Activated naive CD8-positive, alpha-beta T cell treated with anti-CD3 and anti-CD28 coated beads, Interleukin-2, amount 50 U/mL, for 24 hours (primary cell): Measurements from ENCODE around the gene TSACC.
A peak's percentile ranks its signal among the peaks of the same experiment; 100 is the strongest.
"Not testable (repeated sequence)": the region's sequence is repeated elsewhere in the genome, so short reads cannot be mapped to it uniquely, and the experiment has no call there.

Source experiments
- ATAC-seq: fragments of 150-1000 bp; cut with Tn5 transposase; one replicate; pipeline ENCODE4 v1.10.0; 2021
- DNase-seq: peaks from one replicate; pipeline ENCODE4 v3.0.0; 2021
- H3K27ac Mint-ChIP-seq: one replicate; pipeline ENCODE4 v1.8.0; 2021; ENCODE audit warnings: mild to moderate bottlenecking, mixed read lengths
- H3K27me3 Mint-ChIP-seq: one replicate; pipeline ENCODE4 v1.8.0; 2021; ENCODE audit warnings: mixed read lengths
- H3K36me3 Mint-ChIP-seq: one replicate; pipeline ENCODE4 v1.8.0; 2021; ENCODE audit warnings: low read depth, mixed read lengths
- H3K4me1 Mint-ChIP-seq: one replicate; pipeline ENCODE4 v1.8.0; 2021; ENCODE audit warnings: mixed read lengths
- H3K4me3 Mint-ChIP-seq: one replicate; pipeline ENCODE4 v1.8.0; 2021; ENCODE audit warnings: mild to moderate bottlenecking, moderate library complexity, mixed read lengths
- H3K9me3 Mint-ChIP-seq: one replicate; pipeline ENCODE4 v1.8.0; 2021; ENCODE audit warnings: mixed read lengths

Gene TSACC

GRCh38 chr1:156359249-156359648 lies 20.9 kb downstream of the TSACC start:
- no peak overlapping the region for H3K4me3 Mint-ChIP-seq
- ATAC-seq, result no peak
- H3K36me3 Mint-ChIP-seq, result no peaks in the 10 kb centered on the region
- no peaks in the 10 kb centered on the region for H3K9me3 Mint-ChIP-seq
- no peak for DNase-seq
- H3K4me1 Mint-ChIP-seq, result peaks cover 16% of the 10 kb centered on the region
- H3K27ac Mint-ChIP-seq, result no peak overlapping the region
- peaks cover 48% of the 10 kb centered on the region for H3K27me3 Mint-ChIP-seq

GRCh38 chr1:156359973-156360372 lies 21.6 kb downstream of the TSACC start:
- Mint-ChIP-seq H3K4me1 (peaks cover 16% of the 10 kb centered on the region), H3K36me3 (no peaks in the 10 kb centered on the region), H3K27me3 (peaks cover 48% of the 10 kb centered on the region), H3K27ac (no peak overlapping the region), H3K9me3 (no peaks in the 10 kb centered on the region), H3K4me3 (no peak overlapping the region)
- ATAC-seq (no peak), DNase-seq (no peak)

GRCh38 chr1:156360534-156360933 lies 22.2 kb downstream of the TSACC start:
- Mint-ChIP-seq H3K4me3 (no peak overlapping the region), H3K36me3 (no peaks in the 10 kb centered on the region), H3K9me3 (no peaks in the 10 kb centered on the region), H3K4me1 (peaks cover 16% of the 10 kb centered on the region), H3K27ac (no peak overlapping the region), H3K27me3 (peaks cover 51% of the 10 kb centered on the region)
- no peak for DNase-seq
- ATAC-seq, result no peak

GRCh38 chr1:156365754-156366153 lies 27.4 kb downstream of the TSACC start:
- H3K27ac Mint-ChIP-seq, result no peak overlapping the region
- H3K4me3 Mint-ChIP-seq, result no peak overlapping the region
- DNase-seq (no peak), ATAC-seq (no peak)
- H3K27me3 Mint-ChIP-seq, result peaks cover 45% of the 10 kb centered on the region
- peaks cover 4% of the 10 kb centered on the region for H3K4me1 Mint-ChIP-seq
- H3K36me3 Mint-ChIP-seq, result no peaks in the 10 kb centered on the region
- H3K9me3 Mint-ChIP-seq, result no peaks in the 10 kb centered on the region

- DNase-seq (no peak), ATAC-seq (no peak)
- Mint-ChIP-seq H3K27me3 (peaks cover 47% of the 10 kb centered on the region), H3K27ac (no peak overlapping the region), H3K9me3 (no peaks in the 10 kb centered on the region), H3K4me1 (peaks cover 4% of the 10 kb centered on the region), H3K36me3 (no peaks in the 10 kb centered on the region), H3K4me3 (no peak overlapping the region)
These were observed 28.2 kb downstream of the TSACC start for GRCh38 chr1:156366378-156367166.

GRCh38 chr1:156367383-156368156 lies 29.2 kb downstream of the TSACC start:
- ATAC-seq (no peak), DNase-seq (no peak)
- Mint-ChIP-seq H3K27ac (no peak overlapping the region), H3K4me1 (peaks cover 4% of the 10 kb centered on the region), H3K27me3 (peaks cover 56% of the 10 kb centered on the region), H3K4me3 (no peak overlapping the region), H3K9me3 (no peaks in the 10 kb centered on the region), H3K36me3 (no peaks in the 10 kb centered on the region)

GRCh38 chr1:156368157-156368658 lies 29.9 kb downstream of the TSACC start:
- H3K4me3 Mint-ChIP-seq, result no peak overlapping the region
- H3K27me3 Mint-ChIP-seq, result peaks cover 58% of the 10 kb centered on the region
- DNase-seq (no peak), ATAC-seq (no peak)
- H3K36me3 Mint-ChIP-seq, result no peaks in the 10 kb centered on the region
- no peaks in the 10 kb centered on the region for H3K9me3 Mint-ChIP-seq
- no peak overlapping the region for H3K27ac Mint-ChIP-seq
- H3K4me1 Mint-ChIP-seq, result peaks cover 4% of the 10 kb centered on the region

- Mint-ChIP-seq H3K36me3 (no peaks in the 10 kb centered on the region), H3K4me3 (peak within 1 kb of the TSS; percentile 37), H3K9me3 (no peaks in the 10 kb centered on the region), H3K4me1 (peaks cover 4% of the 10 kb centered on the region), H3K27me3 (peaks cover 53% of the 10 kb centered on the region), H3K27ac (no peak within 1 kb of the TSS)
- DNase-seq (no peak), ATAC-seq (no peak)
These were observed 30.8 kb downstream of the TSACC start, which contains the start of gene RHBG for GRCh38 chr1:156368889-156369684. TSS of gene RHBG (plus strand) at chr1:156369211. CDS start at chr1:156369250, 39 bp downstream.

- not testable (repeated sequence) for DNase-seq, H3K4me3 Mint-ChIP-seq, H3K4me1 Mint-ChIP-seq, ATAC-seq, H3K27ac Mint-ChIP-seq, H3K36me3 Mint-ChIP-seq, H3K9me3 Mint-ChIP-seq
- H3K27me3 Mint-ChIP-seq, result peaks cover 51% of the 10 kb centered on the region
These were observed 31.5 kb downstream of the TSACC start for GRCh38 chr1:156369685-156370286.

- Mint-ChIP-seq H3K36me3 (no peaks in the 10 kb centered on the region), H3K27me3 (peaks cover 45% of the 10 kb centered on the region), H3K4me1 (peaks cover 4% of the 10 kb centered on the region), H3K4me3 (no peak overlapping the region), H3K9me3 (no peaks in the 10 kb centered on the region), H3K27ac (no peak overlapping the region)
- no peak for ATAC-seq
- no peak for DNase-seq
These were observed 33.4 kb downstream of the TSACC start for GRCh38 chr1:156371553-156372264.

- Mint-ChIP-seq H3K9me3 (no peaks in the 10 kb centered on the region), H3K36me3 (no peaks in the 10 kb centered on the region), H3K27me3 (peaks cover 45% of the 10 kb centered on the region), H3K4me1 (peaks cover 4% of the 10 kb centered on the region), H3K4me3 (no peak overlapping the region), H3K27ac (no peak overlapping the region)
- DNase-seq, result no peak
- ATAC-seq, result no peak
These were observed 33.9 kb downstream of the TSACC start for GRCh38 chr1:156372265-156372586.

GRCh38 chr1:156372876-156373275 lies 34.5 kb downstream of the TSACC start:
- H3K4me3 Mint-ChIP-seq, result no peak overlapping the region
- ATAC-seq (no peak), DNase-seq (no peak)
- peaks cover 43% of the 10 kb centered on the region for H3K27me3 Mint-ChIP-seq
- no peak overlapping the region for H3K27ac Mint-ChIP-seq
- no peaks in the 10 kb centered on the region for H3K36me3 Mint-ChIP-seq
- no peaks in the 10 kb centered on the region for H3K9me3 Mint-ChIP-seq
- peaks cover 4% of the 10 kb centered on the region for H3K4me1 Mint-ChIP-seq

- DNase-seq (no peak), ATAC-seq (no peak)
- H3K4me3 Mint-ChIP-seq, result no peak overlapping the region
- H3K27me3 Mint-ChIP-seq, result peaks cover 36% of the 10 kb centered on the region
- H3K36me3 Mint-ChIP-seq, result no peaks in the 10 kb centered on the region
- H3K27ac Mint-ChIP-seq, result no peak overlapping the region
- no peaks in the 10 kb centered on the region for H3K9me3 Mint-ChIP-seq
- peaks cover 4% of the 10 kb centered on the region for H3K4me1 Mint-ChIP-seq
These were observed 35.2 kb downstream of the TSACC start for GRCh38 chr1:156373546-156373945.

GRCh38 chr1:156376146-156376545 lies 37.8 kb downstream of the TSACC start:
- H3K27me3 Mint-ChIP-seq, result peaks cover 26% of the 10 kb centered on the region
- H3K9me3 Mint-ChIP-seq, result no peaks in the 10 kb centered on the region
- H3K27ac Mint-ChIP-seq, result no peak overlapping the region
- H3K4me1 Mint-ChIP-seq, result no peaks in the 10 kb centered on the region
- H3K36me3 Mint-ChIP-seq, result no peaks in the 10 kb centered on the region
- DNase-seq (no peak), ATAC-seq (no peak)
- no peak overlapping the region for H3K4me3 Mint-ChIP-seq
